Left cardiac atrium (tissue), 4 donors: Measurements from ENCODE around the gene CHL1. TPM values are rescaled to one million over a fixed set of nuclear protein-coding genes. Genes with fewer than 3 reads are reported as not detected.

ENCODE experiments used
- ATAC-seq, 2 donors: fragments of 200-7000 bp; cut with Tn5 transposase; one replicate each; pipeline ENCODE4 v1.9.1; 2020; ENCODE audit warnings: mild to moderate bottlenecking in 2 of 2, moderate library complexity in 2 of 2
- DNase-seq: peaks from one replicate; pipeline ENCODE4 v3.0.0-alpha.2; 2020
- intact Hi-C, 2 donors: fragments of 100-400 bp; cut with DNase I; formaldehyde crosslinking; loops; one replicate each; pipeline versions ENCODE4 v1.14.1 to v1.15.1; 2022 to 2023
- total RNA-seq, 2 donors: library from RNA; stranded (reverse); fragmentation: NEBNext Ultra II Directional; extraction: Animal tissue kit (Norgen Biotek cat#: 25700); gene quantifications; one replicate each; pipeline ENCODE4 v1.2.1, GENCODE V29; 2021
- donor health status: DM: no; HTN: yes; CAD: no.
- donor health status: DM: no; HTN: yes; CAD: no; lungs with severe emphysema.
- donor health status: DM: yes; HTN: yes; CAD: no.
- donor health status: Dilated cardiomyopathy.

The CHL1 gene
- total RNA-seq, 2 donors from 2014 or later: 67.0 to 67.9 TPM

DNA sequence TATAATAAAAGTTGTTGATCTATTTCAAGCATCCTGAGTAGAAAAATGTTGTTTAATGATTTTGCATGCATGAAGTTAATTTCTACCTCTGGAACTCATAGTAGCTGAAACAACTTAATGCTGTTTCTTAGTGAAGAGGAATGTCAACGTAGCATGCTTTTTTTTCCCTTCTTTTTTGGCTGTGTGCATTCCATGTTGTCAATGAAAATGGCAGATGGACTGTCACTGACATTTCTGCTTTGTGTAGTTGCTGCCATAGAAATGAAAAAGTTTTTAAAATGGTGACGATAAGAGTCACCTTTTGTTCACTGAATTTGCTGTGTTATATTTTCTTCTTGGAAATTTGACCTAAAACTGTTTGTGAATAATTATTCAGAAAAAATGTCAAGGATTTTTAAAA, 116.3 kb downstream of the CHL1 start:
- ATAC-seq: no peak
- no peak for DNase-seq
- intact Hi-C loops: no loop called here

DNA sequence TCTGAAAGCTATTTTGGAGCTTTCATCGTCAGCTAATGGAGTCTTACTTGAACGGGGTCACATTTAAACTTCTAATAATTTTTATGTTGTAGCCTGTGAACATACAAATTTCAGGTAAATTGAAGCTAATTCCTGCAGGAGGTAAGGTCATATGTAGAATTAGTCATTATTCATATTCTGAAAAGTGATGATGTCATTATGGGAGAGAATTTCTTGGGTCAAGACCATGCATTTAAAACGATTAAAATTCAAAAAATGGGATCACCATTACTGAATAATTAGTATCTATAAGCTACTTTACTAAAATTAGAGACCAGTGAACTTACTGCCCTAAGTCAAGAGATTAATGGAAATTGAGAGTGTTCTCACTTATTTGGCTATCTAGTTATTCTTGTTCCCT, 120.4 kb downstream of the CHL1 start:
- intact Hi-C loops: no loop called here
- DNase-seq (no peak), ATAC-seq (no peak)

DNA sequence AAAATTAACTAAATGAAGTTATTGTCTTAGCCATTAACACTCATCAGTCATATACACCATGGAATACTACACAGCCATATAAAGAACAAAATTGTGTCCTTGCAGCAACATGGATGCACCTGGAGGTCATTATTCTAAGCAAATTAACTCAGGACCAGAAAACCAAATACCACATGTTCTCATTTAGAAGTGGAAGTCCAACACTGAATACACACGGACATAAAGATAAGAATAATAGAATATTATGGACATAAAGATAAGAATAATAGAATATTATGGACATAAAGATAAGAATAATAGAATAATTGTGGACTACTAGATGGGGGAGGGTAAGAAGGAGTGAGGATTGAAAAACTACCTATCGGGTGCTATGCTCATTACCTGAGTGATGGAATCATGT, 122.3 kb downstream of the CHL1 start:
- ATAC-seq (no peak), DNase-seq (no peak)
- intact Hi-C loops: no loop called here

DNA sequence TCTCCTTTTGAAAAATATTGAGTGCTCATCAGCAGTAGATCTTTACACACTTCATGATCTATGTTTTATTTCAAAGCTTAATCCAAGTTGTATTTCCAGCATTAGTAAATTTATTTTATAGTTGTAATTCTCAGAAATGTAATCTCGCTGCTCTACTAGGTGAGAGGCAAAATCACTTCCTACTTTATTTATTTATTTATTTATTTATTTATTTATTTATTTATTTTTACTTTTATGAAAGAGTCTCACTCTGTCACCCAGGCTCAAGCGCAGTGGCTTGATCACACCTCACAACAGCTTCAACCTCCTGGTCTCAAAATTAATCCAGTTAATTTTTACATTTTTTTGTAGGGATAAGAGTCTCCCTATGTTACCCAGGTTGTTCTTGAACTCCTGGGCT, 127.9 kb downstream of the CHL1 start:
- ATAC-seq (no peak), DNase-seq (no peak)
- intact Hi-C loops: no loop called here

DNA sequence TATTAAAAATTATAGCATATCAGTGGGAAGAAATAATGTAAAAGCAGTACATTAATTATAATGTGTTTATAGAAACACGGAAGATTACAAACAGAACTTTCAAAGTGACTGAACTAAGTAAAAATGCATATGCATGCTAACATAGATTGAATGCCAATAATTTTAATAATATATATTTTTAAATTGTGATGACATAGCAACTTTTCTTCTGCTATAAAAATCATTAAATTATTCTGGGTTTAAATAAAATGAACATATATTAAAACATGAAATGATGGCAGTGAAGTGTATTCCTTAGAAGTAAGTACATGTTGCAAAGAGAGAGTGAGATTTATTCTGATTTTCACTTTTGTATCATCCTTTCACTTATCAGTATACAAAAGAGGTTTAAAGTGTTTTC, 128.9 kb downstream of the CHL1 start:
- intact Hi-C loops: no loop called here
- ATAC-seq: no peak
- DNase-seq: no peak

DNA sequence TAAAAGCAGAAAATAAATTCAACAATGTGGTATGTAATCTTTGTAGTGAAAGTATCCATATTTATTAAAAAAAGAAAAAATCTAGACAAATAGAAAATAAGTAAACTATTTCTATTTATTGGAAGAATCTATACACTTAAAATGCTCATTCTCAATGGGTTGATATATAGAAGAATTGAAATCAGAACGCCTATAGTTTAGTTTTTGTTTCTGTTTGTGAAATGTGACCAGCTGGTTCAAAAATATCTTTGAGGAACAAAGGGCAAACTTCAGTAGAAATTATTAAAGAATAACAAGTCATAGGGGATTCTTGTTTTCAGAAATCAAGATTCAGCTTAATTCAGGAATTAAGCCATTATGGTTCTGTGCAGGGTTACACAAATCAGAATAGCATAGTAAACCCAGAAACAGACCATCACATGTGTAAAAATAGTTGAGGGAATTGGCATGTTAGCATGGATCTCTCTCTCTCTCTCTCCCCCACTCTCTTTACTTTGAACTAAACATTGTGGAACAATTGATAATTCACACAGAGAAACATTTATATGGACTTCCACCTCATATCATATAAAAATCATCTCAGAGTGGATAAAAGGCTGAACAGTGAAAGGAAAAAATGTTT, 134.0 kb downstream of the CHL1 start:
- ATAC-seq (no peak), DNase-seq (no peak)
- intact Hi-C loops: no loop called here

DNA sequence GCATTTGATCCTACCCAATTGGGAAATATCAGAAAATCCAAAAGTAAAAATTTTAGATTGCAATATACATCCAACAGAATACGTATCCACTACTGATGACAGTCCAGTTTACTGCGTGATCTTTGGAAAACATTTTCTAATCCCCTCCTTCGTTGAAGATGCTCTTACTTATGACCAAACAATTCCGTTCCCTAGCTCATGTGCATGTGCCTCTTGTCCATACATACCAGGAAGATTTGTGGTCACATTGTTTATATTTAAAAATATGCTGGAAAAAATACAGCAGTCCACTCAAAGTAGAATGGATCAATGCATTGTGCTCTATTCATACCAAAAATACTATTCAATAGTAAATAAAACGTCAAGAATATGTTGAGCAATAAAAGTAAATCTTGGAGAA, 135.3 kb downstream of the CHL1 start:
- DNase-seq (no peak), ATAC-seq (no peak)
- intact Hi-C loops: no loop called here

DNA sequence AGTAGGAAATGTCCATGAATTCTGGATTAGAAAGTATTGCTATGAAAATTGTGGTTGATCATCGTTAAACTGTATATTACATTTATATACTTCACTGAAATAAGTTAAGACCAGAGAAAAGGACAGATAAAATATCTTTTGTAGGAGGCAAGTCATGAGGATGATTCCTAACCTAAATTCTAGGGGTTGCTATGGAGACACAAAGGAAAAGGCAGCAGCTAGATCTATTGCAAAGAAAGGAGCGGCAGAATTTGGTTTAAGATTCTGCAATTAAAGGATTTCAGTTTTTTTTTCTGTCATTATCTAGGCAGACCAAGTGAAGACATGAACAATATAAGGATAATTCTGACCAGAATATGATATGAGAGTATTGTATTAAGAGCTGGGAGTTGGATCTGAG, 136.1 kb downstream of the CHL1 start:
- DNase-seq: no peak
- ATAC-seq: no peak
- intact Hi-C loops: no loop called here

DNA sequence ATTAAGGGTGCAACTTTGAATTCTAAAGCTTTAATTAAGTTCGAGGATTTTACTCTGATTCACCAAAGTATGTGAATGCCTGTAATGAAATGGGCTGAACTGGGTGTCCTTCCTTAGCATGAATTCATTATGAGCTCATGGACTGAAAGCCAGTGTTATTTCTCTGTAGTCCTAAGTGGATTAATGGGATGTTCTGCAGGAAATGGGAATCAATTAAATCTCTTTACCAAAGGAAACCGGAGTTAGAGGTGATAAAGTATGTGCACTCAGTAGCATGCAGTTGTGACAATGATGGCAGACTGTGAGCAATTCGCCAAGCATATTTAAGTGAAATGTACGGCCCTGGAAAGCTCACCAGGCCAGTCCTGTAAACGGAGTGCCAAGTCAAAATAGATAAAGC, 138.7 kb downstream of the CHL1 start:
- intact Hi-C loops: no loop called here
- ATAC-seq (no peak), DNase-seq (no peak)

DNA sequence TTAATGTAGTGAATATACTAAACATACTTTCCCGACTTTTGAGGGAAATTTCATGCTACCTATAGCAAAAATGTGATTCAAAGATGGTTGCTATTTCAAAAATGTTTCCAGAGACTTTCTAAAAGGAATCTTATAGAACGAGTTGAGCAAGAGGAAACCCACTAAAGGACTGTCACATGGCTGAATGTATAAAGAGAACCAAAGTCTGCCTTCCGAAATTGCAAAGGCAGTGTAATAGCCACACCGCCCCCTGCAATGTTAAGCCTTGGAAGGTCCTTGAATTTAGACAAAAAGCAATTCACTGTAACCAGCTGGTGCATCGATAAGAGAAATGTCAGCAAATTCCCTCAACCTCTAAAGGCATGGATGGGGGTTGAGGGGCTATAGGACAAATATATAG, 142.8 kb downstream of the CHL1 start:
- intact Hi-C loops: no loop called here
- DNase-seq (no peak), ATAC-seq (no peak)

DNA sequence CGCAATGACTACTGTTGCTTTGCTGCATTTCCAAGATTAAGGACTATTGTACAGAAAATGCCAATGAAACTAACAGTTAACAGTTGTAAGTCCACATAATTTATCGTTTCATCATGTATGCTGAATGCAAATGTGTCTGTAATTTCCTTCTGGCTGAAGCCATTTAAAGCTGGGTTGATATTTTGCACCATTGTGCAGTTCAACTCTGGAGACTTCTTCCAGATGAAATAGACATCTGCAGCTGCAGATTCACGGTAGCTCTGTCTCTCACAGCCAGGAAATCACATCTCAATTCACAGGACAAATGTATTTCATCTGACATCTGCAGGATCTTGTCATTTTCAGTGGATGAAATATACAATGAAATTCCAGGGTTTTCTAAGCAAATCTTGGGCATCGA, 145.4 kb downstream of the CHL1 start:
- no peak for ATAC-seq
- intact Hi-C loops: no loop called here

DNA sequence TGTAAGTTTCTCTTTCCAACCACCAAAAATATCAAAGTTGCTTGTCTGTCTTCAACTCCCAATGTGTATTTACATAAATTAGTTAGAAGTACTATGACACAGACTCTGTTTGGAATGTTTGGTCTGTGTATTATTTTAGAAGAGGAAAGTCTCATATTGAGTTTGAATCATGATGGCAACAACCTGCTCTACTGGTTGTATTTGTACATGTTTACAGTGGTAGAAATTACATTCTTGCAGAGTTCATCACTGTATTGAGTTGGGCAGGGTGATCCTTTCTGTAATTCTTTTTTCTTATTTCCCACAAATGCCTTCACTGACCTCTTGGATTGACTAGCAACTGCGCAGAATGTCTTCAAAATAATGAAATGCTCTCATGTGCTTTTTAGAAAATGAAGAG, 149.6 kb downstream of the CHL1 start:
- intact Hi-C loops: no loop called here
- ATAC-seq (no peak), DNase-seq (no peak)

More for the DNA sequence above, 145.4 kb downstream of the CHL1 start:
- DNase-seq: no peak

DNA sequence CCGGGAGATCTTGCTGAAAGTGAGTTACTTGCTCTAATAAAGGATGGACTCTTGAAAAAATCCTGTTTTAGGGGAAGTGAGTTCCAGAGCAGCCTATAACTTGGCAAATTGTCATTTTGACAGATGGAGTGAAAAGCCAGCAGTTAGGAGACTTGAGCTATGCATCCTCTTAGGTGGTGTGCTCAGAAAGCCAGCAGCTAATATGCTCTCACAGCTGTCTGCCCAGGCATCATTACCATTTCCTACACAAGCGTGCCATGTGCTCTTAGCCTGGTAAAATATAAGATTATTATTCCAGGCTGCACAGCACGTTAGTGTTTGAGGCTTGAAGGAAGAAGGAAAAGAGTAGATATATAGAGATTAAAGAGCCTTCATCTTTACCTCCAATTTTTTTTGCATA, 151.0 kb downstream of the CHL1 start:
- intact Hi-C loops: no loop called here
- no peak for ATAC-seq
- no peak for DNase-seq

DNA sequence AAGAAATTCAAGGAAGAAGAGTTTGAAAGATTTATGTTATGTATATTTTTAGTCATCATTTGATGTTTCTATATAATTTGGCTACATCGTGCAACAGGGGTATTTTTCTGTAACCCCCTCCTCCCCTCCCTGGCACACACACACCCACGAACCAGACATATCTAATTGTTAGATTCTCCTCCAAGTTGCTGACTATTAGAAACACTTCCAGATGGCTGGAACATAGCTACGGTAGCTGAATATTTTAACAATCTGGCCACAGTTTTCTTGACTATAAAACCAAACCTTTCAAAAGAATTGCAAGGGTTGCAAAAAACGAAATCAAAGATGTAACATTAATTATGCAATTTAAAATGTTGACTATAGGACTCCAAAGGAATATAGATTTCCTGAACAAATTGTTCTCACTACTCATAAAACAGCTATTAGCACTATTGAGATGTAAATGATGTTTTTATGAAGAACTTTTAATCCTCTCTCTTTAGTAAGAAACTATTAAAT, 154.4 kb downstream of the CHL1 start:
- no peak for ATAC-seq
- intact Hi-C loops: no loop called here
- no peak for DNase-seq

DNA sequence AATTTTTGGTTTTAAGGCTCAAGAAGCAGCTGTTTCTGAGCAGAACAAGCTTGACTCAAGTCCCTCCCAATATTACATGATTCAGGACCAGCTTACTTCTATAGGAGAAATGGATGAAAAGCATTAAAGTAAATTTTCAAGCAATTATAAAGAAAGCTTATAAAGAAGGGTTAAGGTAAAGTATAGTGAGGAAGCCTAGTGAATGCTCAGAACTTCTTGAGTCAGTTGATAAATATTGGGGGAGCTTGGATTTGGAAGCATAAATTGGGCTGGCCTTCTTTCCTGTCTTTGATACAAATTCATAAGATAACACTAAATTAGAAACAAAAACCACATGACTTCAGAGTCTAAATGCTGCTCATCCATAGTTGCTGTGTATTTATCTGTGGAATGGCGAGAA, 156.0 kb downstream of the CHL1 start:
- DNase-seq: no peak

DNA sequence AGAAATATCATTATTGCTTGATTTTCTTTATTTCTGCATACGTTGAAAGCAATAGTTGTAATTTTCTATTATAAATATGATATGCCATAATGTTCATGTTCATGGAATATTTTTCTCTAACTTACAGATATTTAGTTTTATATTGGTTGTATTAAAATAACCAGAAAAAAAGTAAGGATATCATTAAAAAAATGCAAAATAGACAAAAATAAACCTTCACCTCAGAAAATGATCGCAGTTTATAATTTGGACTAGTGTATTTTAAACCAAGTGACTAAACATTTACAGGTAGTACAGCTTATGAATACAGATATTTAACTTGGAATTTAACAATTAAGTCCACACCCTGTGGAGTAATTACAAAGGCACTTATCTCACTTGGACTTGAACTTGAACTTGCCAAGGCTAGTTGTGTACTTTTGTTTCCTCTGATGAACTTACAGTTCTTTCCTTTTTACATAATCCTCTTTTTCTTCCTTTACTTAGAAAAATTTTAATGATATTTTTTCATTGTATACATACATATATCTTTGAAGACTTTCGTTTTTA, 156.7 kb downstream of the CHL1 start:
- intact Hi-C loops: no loop called here
- ATAC-seq (no peak), DNase-seq (no peak)

More for the DNA sequence above, 156.0 kb downstream of the CHL1 start:
- ATAC-seq: no peak
- intact Hi-C loops: no loop called here

DNA sequence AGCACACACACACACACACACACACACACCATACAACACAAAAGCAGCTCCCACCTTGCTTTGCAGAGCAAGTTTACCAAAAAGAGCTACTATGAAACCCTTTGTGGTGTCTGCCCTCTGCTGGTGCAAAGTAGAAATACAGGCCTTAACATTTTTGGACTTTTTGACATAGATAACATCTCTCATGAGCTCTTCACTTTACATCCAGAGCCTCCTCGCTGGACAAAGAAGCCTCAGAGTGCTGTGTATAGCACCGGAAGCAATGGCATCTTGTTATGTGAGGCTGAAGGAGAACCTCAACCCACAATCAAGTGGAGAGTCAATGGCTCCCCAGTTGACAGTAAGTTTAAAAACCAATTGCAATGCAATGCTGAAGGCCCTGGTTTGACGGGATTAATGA, 157.9 kb downstream of the CHL1 start:
- peak; percentile 15 to 30 for ATAC-seq
- intact Hi-C loops: no loop called here
- no peak for DNase-seq

DNA sequence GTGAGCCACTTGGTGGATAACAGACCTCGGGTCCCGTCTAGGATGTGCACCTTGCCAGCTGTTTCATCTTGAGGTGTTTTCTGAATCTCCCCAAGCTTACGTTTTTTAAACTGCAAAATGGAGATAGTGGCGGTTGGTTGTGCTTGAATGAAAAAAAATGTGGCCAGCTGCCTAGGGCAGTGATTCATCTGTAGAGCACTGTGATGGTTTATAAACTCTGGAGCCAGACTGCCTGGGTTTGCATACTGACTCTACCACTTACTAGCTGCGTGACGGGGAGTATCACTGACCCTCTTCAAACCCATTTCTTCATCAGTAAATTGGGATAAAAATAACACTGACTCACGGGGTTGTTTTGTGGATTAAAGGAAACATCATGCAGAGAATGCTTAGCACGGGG, 159.1 kb downstream of the CHL1 start:
- no peak for DNase-seq
- intact Hi-C loops: loop anchor here in 1 of 2 donors (5.0 kb wide), 1 partner anchor 233 kb away; no protein-coding TSS in a partner anchor
- peak in 1 of 2 donors; percentile 76 for ATAC-seq

DNA sequence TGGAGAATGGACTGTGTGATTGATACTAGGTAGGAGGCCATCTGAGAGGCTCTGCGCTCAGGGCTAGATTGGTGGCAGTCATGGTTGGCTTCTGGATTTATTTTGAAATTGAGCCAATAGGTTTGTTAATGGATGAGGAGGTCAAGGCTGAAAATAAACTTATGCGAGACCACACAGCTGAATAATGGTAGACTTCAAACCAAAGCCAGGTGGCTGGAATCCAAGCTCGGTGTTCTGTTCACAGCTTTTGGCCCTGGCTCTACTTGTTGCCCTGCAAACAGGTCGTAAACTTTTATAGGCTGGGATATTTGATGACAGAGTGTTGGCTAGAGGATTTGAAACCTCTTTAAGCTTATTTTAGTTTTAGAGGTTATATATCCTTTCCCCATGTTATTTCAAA, 160.4 kb downstream of the CHL1 start:
- ATAC-seq (peak; percentile 30 to 76), DNase-seq (peak; percentile 37)
- intact Hi-C loops: loop anchor here in 1 of 2 donors (5.0 kb wide), 1 partner anchor 235 kb away; no protein-coding TSS in a partner anchor

DNA sequence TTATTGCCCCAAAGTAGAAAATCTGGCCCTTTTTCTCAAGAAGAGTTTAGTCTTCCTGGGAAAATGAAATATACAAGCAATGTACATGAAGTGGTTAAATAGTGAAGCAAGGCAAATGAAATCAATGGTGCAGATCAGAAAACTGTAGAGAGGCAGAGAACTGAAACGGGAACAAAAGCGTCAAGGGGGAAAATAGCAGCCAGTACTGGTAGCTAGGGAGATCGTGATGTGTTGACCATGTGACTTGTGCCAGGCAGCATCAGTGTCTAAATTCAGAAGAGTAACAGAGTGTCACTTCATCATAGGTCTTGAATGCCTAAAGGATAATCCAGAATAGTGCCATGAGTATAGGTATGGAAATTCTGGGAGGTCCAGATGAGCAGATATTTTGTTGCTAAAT, 163.1 kb downstream of the CHL1 start:
- DNase-seq: no peak
- intact Hi-C loops: loop anchor here in 1 of 2 donors (5.0 kb wide), 1 partner anchor 237 kb away; no protein-coding TSS in a partner anchor

DNA sequence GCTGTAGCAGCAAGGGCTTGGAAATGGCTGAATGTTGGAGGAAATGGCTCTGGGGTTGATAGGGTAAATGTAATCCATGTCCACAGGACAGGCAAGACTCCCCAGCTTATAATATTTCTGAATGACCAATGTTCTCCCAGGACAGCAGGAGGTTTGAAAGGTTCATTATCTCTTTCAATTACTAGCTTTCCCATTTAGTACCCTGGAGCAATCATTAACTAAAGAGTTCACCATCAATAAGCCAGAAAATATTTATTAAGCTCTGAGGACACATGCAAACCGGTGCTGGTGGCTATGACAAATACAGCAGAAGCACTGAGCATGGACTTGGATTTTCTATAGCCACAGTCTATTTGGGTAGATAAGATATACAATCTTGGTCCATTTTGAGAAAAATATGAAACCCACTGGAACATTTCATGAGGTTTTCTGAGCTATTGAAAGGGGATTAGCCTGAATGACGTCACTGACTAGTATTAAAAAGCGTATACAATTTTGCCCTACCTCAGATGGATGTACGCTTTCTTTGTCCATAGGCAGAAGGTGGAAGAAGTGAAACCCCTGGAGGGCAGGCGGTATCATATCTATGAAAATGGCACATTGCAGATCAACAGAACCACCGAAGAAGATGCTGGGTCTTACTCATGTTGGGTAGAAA, 166.2 kb downstream of the CHL1 start:
- intact Hi-C loops: no loop called here
- DNase-seq (no peak), ATAC-seq (no peak)

More for the DNA sequence above, 163.1 kb downstream of the CHL1 start:
- ATAC-seq: peak in 1 of 2 donors; percentile 15
